K562 (cell line): ENCODE data around the gene IGIP. TPM values are rescaled to one million over a fixed set of nuclear protein-coding genes. Genes with fewer than 3 reads are reported as not detected.

Experiments used
- BDP1 ChIP-seq: IDR thresholded peaks from 3 replicates; pipeline ENCODE4 v1.6.1; 2011; ENCODE audit not compliant: insufficient read length, insufficient read depth
- FOXO4 ChIP-seq: fragments of 450-650 bp; formaldehyde crosslinking; IDR thresholded peaks from 2 replicates; pipeline ENCODE4 v1.4.0; 2020; ENCODE audit warnings: mild to moderate bottlenecking, moderate library complexity
- GTF3C2 ChIP-seq: IDR thresholded peaks from 3 replicates; pipeline ENCODE4 v1.6.1; 2011; ENCODE audit warnings: borderline replicate concordance, mild to moderate bottlenecking, moderate library complexity; ENCODE audit not compliant: insufficient read length; ENCODE audit errors: extremely low read depth
- HDAC6 ChIP-seq: IDR thresholded peaks from 2 replicates; pipeline ENCODE4 v1.6.1; 2012; ENCODE audit warnings: low read depth, mild to moderate bottlenecking, control low read depth, inconsistent platforms, low read length, moderate library complexity
- KHSRP ChIP-seq: fragments of 450-650 bp; IDR thresholded peaks from 2 replicates; pipeline ENCODE4 v1.6.1; 2017
- MAFG ChIP-seq: fragments of 450-650 bp; conservative IDR thresholded peaks from 2 replicates; pipeline ENCODE4 v1.6.1; 2016; ENCODE audit warnings: missing genetic modification characterization, missing compliant biosample characterization
- MEIS2 ChIP-seq: fragments of 450-650 bp; IDR thresholded peaks from 2 replicates; pipeline ENCODE4 v1.6.1; 2014; ENCODE audit warnings: mild to moderate bottlenecking; ENCODE audit not compliant: partially characterized antibody
- MLLT1 ChIP-seq, 2 experiments: fragments of 450-650 bp; IDR thresholded peaks; 2 replicates each; pipeline ENCODE4 v1.6.1; 2016
- NR2F6 ChIP-seq: fragments of 450-650 bp; formaldehyde crosslinking; IDR thresholded peaks from 2 replicates; pipeline ENCODE4 v1.4.0; 2020; ENCODE audit warnings: mild to moderate bottlenecking
- NR4A1 ChIP-seq, 2 experiments: fragments of 250-450 bp in 1 of 2; fragments of 450-650 bp in 1 of 2; sonication (Bioruptor Pico) in 1 of 2; IDR thresholded peaks; 2 replicates each; pipeline versions ENCODE4 v1.4.0 to v1.6.1; 2016 to 2020; ENCODE audit warnings: mild to moderate bottlenecking in 2 of 2, missing compliant biosample characterization in 1 of 2, missing genetic modification characterization in 1 of 2, moderate library complexity in 1 of 2
- POLR2B ChIP-seq: fragments of 450-650 bp; IDR thresholded peaks from 2 replicates; pipeline ENCODE4 v1.6.1; 2018; ENCODE audit warnings: low read depth; ENCODE audit not compliant: partially characterized antibody
- SNRNP70 ChIP-seq: fragments of 200-400 bp; formaldehyde crosslinking; optimal IDR thresholded peaks from 2 replicates; pipeline ENCODE3; 2017; ENCODE audit warnings: low read depth, low read length
- TCF7L2 ChIP-seq: fragments of 150-350 bp; IDR thresholded peaks from 2 replicates; pipeline ENCODE4 v1.6.1; 2016; ENCODE audit warnings: low read depth, mild to moderate bottlenecking, low read length, moderate library complexity
- USF2 ChIP-seq: sonication (generic); formaldehyde crosslinking; IDR thresholded peaks from 2 replicates; pipeline ENCODE4 v1.5.0; 2020; ENCODE audit warnings: missing genetic modification reagents
- XRCC3 ChIP-seq: fragments of 450-650 bp; IDR thresholded peaks from 2 replicates; pipeline ENCODE4 v1.6.1; 2017; ENCODE audit warnings: mild to moderate bottlenecking, moderate library complexity
- ZBTB26 ChIP-seq: fragments of 450-650 bp; formaldehyde crosslinking; IDR thresholded peaks from 2 replicates; pipeline ENCODE4 v1.4.0; 2022; ENCODE audit warnings: missing genetic modification characterization
- ZNF197 ChIP-seq: fragments of 200-800 bp; sonication (Bioruptor generic); IDR thresholded peaks from 2 replicates; pipeline ENCODE4 v1.6.1; 2016; ENCODE audit warnings: low read depth, missing genetic modification characterization, missing compliant biosample characterization
- ZNF280B ChIP-seq: fragments of 250-450 bp; sonication (Bioruptor Pico); IDR thresholded peaks from 2 replicates; pipeline ENCODE4 v1.5.1; 2021; ENCODE audit warnings: mild to moderate bottlenecking
- ZNF384 ChIP-seq: IDR thresholded peaks from 2 replicates; pipeline ENCODE4 v1.6.1; 2012; ENCODE audit warnings: low read depth, low read length, improper control_type of control experiment
- ZSCAN29 ChIP-seq: fragments of 450-650 bp; IDR thresholded peaks from 2 replicates; pipeline ENCODE4 v1.6.1; 2017
- polyA plus RNA-seq, 8 experiments: library from polyadenylated mRNA; depleted of rRNA in 4 of 8; stranded (reverse) in 5 of 8; unstranded in 3 of 8; fragments of >200 nt; fragmentation: Nextera tagmentation in 2 of 8; fragmentation: Illumina TruSeq in 1 of 8; extraction: Ambion mirVana in 2 of 8; extraction: Trizol in 1 of 8; gene quantifications; 2 replicates each; pipeline versions ENCODE4 v1.2.1 to v1.2.3, GENCODE V29; 2011 to 2014; ENCODE audit warnings: inconsistent platforms in 1 of 8, missing spikeins in 1 of 8
- total RNA-seq, 7 experiments: library from RNA; depleted of rRNA in 6 of 7; stranded (reverse); fragments of >200 nt in 6 of 7; fragmentation: Illumina TruSeq in 2 of 7; extraction: Trizol in 2 of 7; gene quantifications; 2 replicates each; pipeline versions ENCODE4 v1.2.1 to v1.2.3, GENCODE V29; 2011 to 2021; ENCODE audit warnings: low replicate concordance in 1 of 7

The IGIP gene
- total and polyA plus RNA-seq, 9 of the 15 experiments (the other 6 are each of a cell fraction or from before 2014, with no cell fraction given) = 0.52 to 1.6 (median 1.2) TPM

- TF ChIP-seq USF2 (CRISPR knock-in tag) (peak; percentile 77), ZNF197 (CRISPR knock-in tag) (no peak), NR4A1 (CRISPR knock-in tag; IDR thresholded peaks at IDR 0.05) (no peak), NR4A1 (tag; IDR thresholded peaks at IDR 0.05) (no peak), ZNF280B (CRISPR knock-in tag) (no peak), ZNF384 (no peak), ZBTB26 (CRISPR knock-in tag) (no peak), BDP1 (no peak), GTF3C2 (no peak), POLR2B (no peak), MLLT1 (IDR thresholded peaks at IDR 0.05) (no peak), MAFG (tag) (no peak), HDAC6 (no peak), NR2F6 (CRISPR knock-in tag) (no peak), SNRNP70 (no peak), TCF7L2 (no peak), MEIS2 (no peak), KHSRP (no peak), ZSCAN29 (no peak), XRCC3 (no peak), FOXO4 (no peak)
Observed at GRCh38 chr5:140113699-140114263, 12.0 kb upstream of the IGIP start, which contains the start of gene PURA (continued).
